GM12864 (cell line): ENCODE data around the gene LMTK3.
"Not testable (repeated sequence)": the region's sequence is repeated elsewhere in the genome, so short reads cannot be mapped to it uniquely, and the experiment has no call there.

Experiments used
- DNase-seq: peaks from one replicate; pipeline ENCODE4 v3.0.0-alpha.2; 2011; ENCODE audit warnings: low read depth
- H3K4me3 ChIP-seq: 2 replicates; pipeline ENCODE4 v1.5.1; 2011; ENCODE audit warnings: mild to moderate bottlenecking, low read depth, low read length, control low read depth
- CTCF ChIP-seq: IDR thresholded peaks from 2 replicates; pipeline ENCODE4 v1.5.1; 2011; ENCODE audit warnings: low read depth, mild to moderate bottlenecking, moderate library complexity, low read length, control low read depth, inconsistent platforms; ENCODE audit errors: missing control alignments

LMTK3 gene

GRCh38 chr19:48539503-48540096 is 28.0 kb upstream of the LMTK3 start:
- no peak for TF ChIP-seq CTCF

GRCh38 chr19:48538057-48538456 is 26.4 kb upstream of the LMTK3 start:
- DNase-seq, H3K4me3 ChIP-seq: not testable (repeated sequence)

More at GRCh38 chr19:48539503-48540096, 28.0 kb upstream of the LMTK3 start:
- DNase-seq, result no peak
- no peak overlapping the region for H3K4me3 ChIP-seq

- TF ChIP-seq CTCF, result no peak
- DNase-seq, result no peak
These were observed 25.9 kb upstream of the LMTK3 start for GRCh38 chr19:48537541-48537940.

GRCh38 chr19:48533770-48534169 is 22.1 kb upstream of the LMTK3 start:
- no peak overlapping the region for H3K4me3 ChIP-seq
- DNase-seq, result no peak
- TF ChIP-seq CTCF, result no peak

More at GRCh38 chr19:48537541-48537940, 25.9 kb upstream of the LMTK3 start:
- H3K4me3 ChIP-seq, result no peak overlapping the region

- no peak for TF ChIP-seq CTCF
- no peak overlapping the region for H3K4me3 ChIP-seq
- no peak for DNase-seq
These were observed 19.1 kb upstream of the LMTK3 start for GRCh38 chr19:48530770-48531169.

- no peak for TF ChIP-seq CTCF
- H3K4me3 ChIP-seq, result no peak overlapping the region
- no peak for DNase-seq
These were observed 18.6 kb upstream of the LMTK3 start for GRCh38 chr19:48530066-48530720.

- TF ChIP-seq CTCF, result no peak
- H3K4me3 ChIP-seq, result no peak overlapping the region
- DNase-seq, result no peak
These were observed 17.5 kb upstream of the LMTK3 start for GRCh38 chr19:48529156-48529555.
